Mesothelial cell of epicardium (in vitro differentiated cells): Measurements from ENCODE around the gene SOX18. TPM values are rescaled to one million over a fixed set of nuclear protein-coding genes. Genes with fewer than 3 reads are reported as not detected.

ENCODE experiments used
- DNase-seq, 2 experiments: peaks; one replicate each; pipeline ENCODE4 v3.0.0; 2021; ENCODE audit warnings: low spot score in 2 of 2; ENCODE audit not compliant: unreplicated experiment in 2 of 2
- H3K27ac Mint-ChIP-seq: 2 replicates; pipeline ENCODE4 v1.8.0; 2021; ENCODE audit warnings: mixed read lengths
- H3K27me3 Mint-ChIP-seq: 2 replicates; pipeline ENCODE4 v1.8.0; 2021; ENCODE audit warnings: low read depth, mixed read lengths
- H3K36me3 Mint-ChIP-seq: 2 replicates; pipeline ENCODE4 v1.8.0; 2021; ENCODE audit warnings: mixed read lengths
- H3K4me1 Mint-ChIP-seq: 2 replicates; pipeline ENCODE4 v1.8.0; 2021; ENCODE audit warnings: mixed read lengths
- H3K4me3 Mint-ChIP-seq: 2 replicates; pipeline ENCODE4 v1.8.0; 2021; ENCODE audit warnings: mild to moderate bottlenecking, moderate library complexity, mixed read lengths
- H3K9me3 Mint-ChIP-seq: 2 replicates; pipeline ENCODE4 v1.8.0; 2021; ENCODE audit warnings: mixed read lengths
- CTCF ChIP-seq: fragments of 200-600 bp; sonication (generic); IDR thresholded peaks from one replicate; pipeline ENCODE4 v1.5.0; 2021; ENCODE audit warnings: antibody characterized with exemption; ENCODE audit not compliant: unreplicated experiment
- total RNA-seq: library from RNA; stranded (reverse); gene quantifications from 3 replicates; pipeline ENCODE4 v1.2.1, GENCODE V29; 2021

SOX18 gene
- total RNA-seq = 0.23 to 0.34 TPM in 2 of 3 replicates, not detected in the other

- no peak for DNase-seq
- Mint-ChIP-seq H3K27me3 (peaks cover 74% of the 10 kb centered on the region), H3K36me3 (no peaks in the 10 kb centered on the region), H3K4me3 (peak within 1 kb of the TSS; percentile 55), H3K4me1 (peaks cover 10% of the 10 kb centered on the region), H3K9me3 (no peaks in the 10 kb centered on the region), H3K27ac (no peak within 1 kb of the TSS)
- TF ChIP-seq CTCF = no peak
Measured at GRCh38 chr20:64049060-64049877, at the start of gene SOX18. TSS of gene SOX18 (minus strand) at chr20:64049639. CDS start at chr20:64049516, 123 bp downstream.

- H3K36me3 Mint-ChIP-seq = no peaks in the 10 kb centered on the region
- DNase-seq = no peak
- H3K4me3 Mint-ChIP-seq = no peak overlapping the region
- peaks cover 38% of the 10 kb centered on the region for H3K27me3 Mint-ChIP-seq
- H3K27ac Mint-ChIP-seq = no peak overlapping the region
- no peak for TF ChIP-seq CTCF
- peaks cover 2% of the 10 kb centered on the region for H3K4me1 Mint-ChIP-seq
- H3K9me3 Mint-ChIP-seq = peaks cover 5% of the 10 kb centered on the region
Measured at GRCh38 chr20:64098471-64099013, 49.1 kb upstream of the SOX18 start.

GRCh38 chr20:64096535-64096934, 47.1 kb upstream of the SOX18 start:
- no peak for DNase-seq
- peaks cover 34% of the 10 kb centered on the region for H3K27me3 Mint-ChIP-seq
- H3K36me3 Mint-ChIP-seq = no peaks in the 10 kb centered on the region
- peaks cover 5% of the 10 kb centered on the region for H3K9me3 Mint-ChIP-seq
- no peak overlapping the region for H3K27ac Mint-ChIP-seq
- peaks cover 1% of the 10 kb centered on the region for H3K4me1 Mint-ChIP-seq
- TF ChIP-seq CTCF = no peak
- no peak overlapping the region for H3K4me3 Mint-ChIP-seq

GRCh38 chr20:64095927-64096326, 46.5 kb upstream of the SOX18 start:
- DNase-seq = no peak
- Mint-ChIP-seq H3K36me3 (no peaks in the 10 kb centered on the region), H3K4me1 (peaks cover 1% of the 10 kb centered on the region), H3K9me3 (peaks cover 5% of the 10 kb centered on the region), H3K27me3 (peaks cover 28% of the 10 kb centered on the region), H3K27ac (no peak overlapping the region), H3K4me3 (no peak overlapping the region)
- no peak for TF ChIP-seq CTCF

GRCh38 chr20:64095455-64095854, 46.0 kb upstream of the SOX18 start:
- no peak overlapping the region for H3K4me3 Mint-ChIP-seq
- H3K4me1 Mint-ChIP-seq = peaks cover 1% of the 10 kb centered on the region
- peaks cover 23% of the 10 kb centered on the region for H3K27me3 Mint-ChIP-seq
- H3K9me3 Mint-ChIP-seq = peaks cover 5% of the 10 kb centered on the region
- H3K36me3 Mint-ChIP-seq = no peaks in the 10 kb centered on the region
- TF ChIP-seq CTCF = no peak
- H3K27ac Mint-ChIP-seq = no peak overlapping the region
- DNase-seq = no peak
